GM18505 (cell line): ENCODE measurements around the gene DPYD.

Experiments used
- ATAC-seq: cut with Tn5 transposase; IDR thresholded peaks from one replicate; pipeline ENCODE4 v1.9.1; 2021; ENCODE audit not compliant: unreplicated experiment
- POLR2A ChIP-seq: IDR thresholded peaks from 4 replicates; pipeline ENCODE4 v1.6.1; 2011; ENCODE audit warnings: borderline replicate concordance; ENCODE audit not compliant: insufficient read depth, insufficient read length; ENCODE audit errors: extremely low read depth

The DPYD gene

GRCh38 chr1:97654876-97655585 is 265.8 kb downstream of the DPYD start:
- no peak for TF ChIP-seq POLR2A
- no peak for ATAC-seq

GRCh38 chr1:97651250-97651649 is 269.6 kb downstream of the DPYD start:
- no peak for TF ChIP-seq POLR2A
- no peak for ATAC-seq

- no peak for TF ChIP-seq POLR2A
- no peak for ATAC-seq
Measured at GRCh38 chr1:97649591-97649990, 271.2 kb downstream of the DPYD start.

GRCh38 chr1:97647776-97648175 is 273.1 kb downstream of the DPYD start:
- no peak for TF ChIP-seq POLR2A
- ATAC-seq = no peak

GRCh38 chr1:97646071-97646470 is 274.8 kb downstream of the DPYD start:
- no peak for TF ChIP-seq POLR2A
- no peak for ATAC-seq

- no peak for ATAC-seq
- no peak for TF ChIP-seq POLR2A
Measured at GRCh38 chr1:97640677-97641076, 280.2 kb downstream of the DPYD start.

GRCh38 chr1:97636941-97637340 is 283.9 kb downstream of the DPYD start:
- ATAC-seq = no peak
- TF ChIP-seq POLR2A = no peak

GRCh38 chr1:97634758-97635157 is 286.1 kb downstream of the DPYD start:
- no peak for TF ChIP-seq POLR2A
- no peak for ATAC-seq

GRCh38 chr1:97632776-97633175 is 288.1 kb downstream of the DPYD start:
- no peak for TF ChIP-seq POLR2A
- ATAC-seq = no peak

- no peak for ATAC-seq
- TF ChIP-seq POLR2A = no peak
Measured at GRCh38 chr1:97632075-97632474, 288.8 kb downstream of the DPYD start.

- ATAC-seq = no peak
- TF ChIP-seq POLR2A = no peak
Measured at GRCh38 chr1:97630948-97631347, 289.9 kb downstream of the DPYD start.

GRCh38 chr1:97630281-97630680 is 290.6 kb downstream of the DPYD start:
- ATAC-seq = no peak
- TF ChIP-seq POLR2A = no peak

- ATAC-seq = no peak
- TF ChIP-seq POLR2A = no peak
Measured at GRCh38 chr1:97623220-97623619, 297.6 kb downstream of the DPYD start.

GRCh38 chr1:97621955-97622354 is 298.9 kb downstream of the DPYD start:
- TF ChIP-seq POLR2A = no peak
- no peak for ATAC-seq

GRCh38 chr1:97619706-97620105 is 301.1 kb downstream of the DPYD start:
- no peak for ATAC-seq

More at GRCh38 chr1:97619706-97620105, 301.1 kb downstream of the DPYD start:
- TF ChIP-seq POLR2A = no peak
